ENCODE data around the gene THEMIS2.

DNA sequence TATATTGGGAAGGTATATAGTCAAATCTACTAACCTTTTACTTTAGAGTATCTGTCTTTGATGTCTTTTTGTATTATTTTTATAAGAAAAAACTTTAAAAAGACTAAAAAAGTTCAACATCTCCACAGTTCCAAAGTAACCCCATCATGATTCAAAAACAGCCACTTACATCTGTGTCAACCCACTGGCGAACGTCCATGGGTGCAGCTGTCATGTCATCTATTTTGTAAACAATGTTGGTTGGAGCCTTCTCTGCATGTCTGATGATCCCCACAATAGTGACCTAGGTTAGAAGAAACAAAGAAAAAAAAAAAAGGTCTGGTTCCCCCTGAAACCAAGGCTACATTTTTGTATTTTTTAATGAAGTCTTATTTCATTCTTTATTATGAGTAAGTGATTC is 34.4 kb downstream of the THEMIS2 start:
- TF ChIP-seq, protein P1, sequence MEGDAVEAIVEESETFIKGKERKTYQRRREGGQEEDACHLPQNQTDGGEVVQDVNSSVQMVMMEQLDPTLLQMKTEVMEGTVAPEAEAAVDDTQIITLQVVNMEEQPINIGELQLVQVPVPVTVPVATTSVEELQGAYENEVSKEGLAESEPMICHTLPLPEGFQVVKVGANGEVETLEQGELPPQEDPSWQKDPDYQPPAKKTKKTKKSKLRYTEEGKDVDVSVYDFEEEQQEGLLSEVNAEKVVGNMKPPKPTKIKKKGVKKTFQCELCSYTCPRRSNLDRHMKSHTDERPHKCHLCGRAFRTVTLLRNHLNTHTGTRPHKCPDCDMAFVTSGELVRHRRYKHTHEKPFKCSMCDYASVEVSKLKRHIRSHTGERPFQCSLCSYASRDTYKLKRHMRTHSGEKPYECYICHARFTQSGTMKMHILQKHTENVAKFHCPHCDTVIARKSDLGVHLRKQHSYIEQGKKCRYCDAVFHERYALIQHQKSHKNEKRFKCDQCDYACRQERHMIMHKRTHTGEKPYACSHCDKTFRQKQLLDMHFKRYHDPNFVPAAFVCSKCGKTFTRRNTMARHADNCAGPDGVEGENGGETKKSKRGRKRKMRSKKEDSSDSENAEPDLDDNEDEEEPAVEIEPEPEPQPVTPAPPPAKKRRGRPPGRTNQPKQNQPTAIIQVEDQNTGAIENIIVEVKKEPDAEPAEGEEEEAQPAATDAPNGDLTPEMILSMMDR (IDR thresholded peaks at IDR 0.05 in 2 of 3, conservative IDR thresholded peaks at IDR 0.05 in 1 of 3; ENCODE audit: control insufficient read depth in 2 of 3, extremely low read depth in 1 of 3, insufficient read depth in 1 of 3, low read depth in 3 of 3, low read length in 3 of 3): no peak
- TF ChIP-seq POLR2AphosphoS5 (IDR thresholded peaks at IDR 0.05; ENCODE audit: low read length) (no peak), ZNF384 (IDR thresholded peaks at IDR 0.05; ENCODE audit: borderline replicate concordance, low read depth, low read length) (no peak), POLR2A (IDR thresholded peaks at IDR 0.05; ENCODE audit: low read depth, low read length) (no peak), SREBF2 (IDR thresholded peaks at IDR 0.05; ENCODE audit: low read length) (no peak), EP300 (IDR thresholded peaks at IDR 0.05; ENCODE audit: borderline replicate concordance in 1 of 2, control insufficient read depth in 1 of 2, low read depth in 2 of 2, low read length in 2 of 2) (no peak), TAF1 (IDR thresholded peaks at IDR 0.05; ENCODE audit: borderline replicate concordance, low read depth, low read length) (no peak), MTA2 (IDR thresholded peaks at IDR 0.05; ENCODE audit: low read depth) (no peak), STAT1 (conservative IDR thresholded peaks at IDR 0.05) (no peak), ESRRA (IDR thresholded peaks at IDR 0.05; ENCODE audit: low read length) (no peak)
- TF ChIP-seq, protein P2, sequence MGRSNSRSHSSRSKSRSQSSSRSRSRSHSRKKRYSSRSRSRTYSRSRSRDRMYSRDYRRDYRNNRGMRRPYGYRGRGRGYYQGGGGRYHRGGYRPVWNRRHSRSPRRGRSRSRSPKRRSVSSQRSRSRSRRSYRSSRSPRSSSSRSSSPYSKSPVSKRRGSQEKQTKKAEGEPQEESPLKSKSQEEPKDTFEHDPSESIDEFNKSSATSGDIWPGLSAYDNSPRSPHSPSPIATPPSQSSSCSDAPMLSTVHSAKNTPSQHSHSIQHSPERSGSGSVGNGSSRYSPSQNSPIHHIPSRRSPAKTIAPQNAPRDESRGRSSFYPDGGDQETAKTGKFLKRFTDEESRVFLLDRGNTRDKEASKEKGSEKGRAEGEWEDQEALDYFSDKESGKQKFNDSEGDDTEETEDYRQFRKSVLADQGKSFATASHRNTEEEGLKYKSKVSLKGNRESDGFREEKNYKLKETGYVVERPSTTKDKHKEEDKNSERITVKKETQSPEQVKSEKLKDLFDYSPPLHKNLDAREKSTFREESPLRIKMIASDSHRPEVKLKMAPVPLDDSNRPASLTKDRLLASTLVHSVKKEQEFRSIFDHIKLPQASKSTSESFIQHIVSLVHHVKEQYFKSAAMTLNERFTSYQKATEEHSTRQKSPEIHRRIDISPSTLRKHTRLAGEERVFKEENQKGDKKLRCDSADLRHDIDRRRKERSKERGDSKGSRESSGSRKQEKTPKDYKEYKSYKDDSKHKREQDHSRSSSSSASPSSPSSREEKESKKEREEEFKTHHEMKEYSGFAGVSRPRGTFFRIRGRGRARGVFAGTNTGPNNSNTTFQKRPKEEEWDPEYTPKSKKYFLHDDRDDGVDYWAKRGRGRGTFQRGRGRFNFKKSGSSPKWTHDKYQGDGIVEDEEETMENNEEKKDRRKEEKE (IDR thresholded peaks at IDR 0.05): no peak
- TF ChIP-seq, protein P3, sequence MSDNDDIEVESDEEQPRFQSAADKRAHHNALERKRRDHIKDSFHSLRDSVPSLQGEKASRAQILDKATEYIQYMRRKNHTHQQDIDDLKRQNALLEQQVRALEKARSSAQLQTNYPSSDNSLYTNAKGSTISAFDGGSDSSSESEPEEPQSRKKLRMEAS (IDR thresholded peaks at IDR 0.05; ENCODE audit: low read depth, low read length): no peak
- TF ChIP-seq, protein P4, sequence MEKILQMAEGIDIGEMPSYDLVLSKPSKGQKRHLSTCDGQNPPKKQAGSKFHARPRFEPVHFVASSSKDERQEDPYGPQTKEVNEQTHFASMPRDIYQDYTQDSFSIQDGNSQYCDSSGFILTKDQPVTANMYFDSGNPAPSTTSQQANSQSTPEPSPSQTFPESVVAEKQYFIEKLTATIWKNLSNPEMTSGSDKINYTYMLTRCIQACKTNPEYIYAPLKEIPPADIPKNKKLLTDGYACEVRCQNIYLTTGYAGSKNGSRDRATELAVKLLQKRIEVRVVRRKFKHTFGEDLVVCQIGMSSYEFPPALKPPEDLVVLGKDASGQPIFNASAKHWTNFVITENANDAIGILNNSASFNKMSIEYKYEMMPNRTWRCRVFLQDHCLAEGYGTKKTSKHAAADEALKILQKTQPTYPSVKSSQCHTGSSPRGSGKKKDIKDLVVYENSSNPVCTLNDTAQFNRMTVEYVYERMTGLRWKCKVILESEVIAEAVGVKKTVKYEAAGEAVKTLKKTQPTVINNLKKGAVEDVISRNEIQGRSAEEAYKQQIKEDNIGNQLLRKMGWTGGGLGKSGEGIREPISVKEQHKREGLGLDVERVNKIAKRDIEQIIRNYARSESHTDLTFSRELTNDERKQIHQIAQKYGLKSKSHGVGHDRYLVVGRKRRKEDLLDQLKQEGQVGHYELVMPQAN (conservative IDR thresholded peaks at IDR 0.05): no peak

Measured in GM12878 (cell line).